NCI-H2196 (cell line): ENCODE data around the gene PANX2.
"Not testable (repeated sequence)": the region's sequence is repeated elsewhere in the genome, so short reads cannot be mapped to it uniquely, and the experiment has no call there.

Source experiments
- DNase-seq: peaks from one replicate; lab custom pipeline; 2025; ENCODE audit not compliant: unreplicated experiment; lab: John Stamatoyannopoulos, UW

The PANX2 gene

GRCh38 chr22:50197000-50197800 lies 26.7 kb downstream of the PANX2 start:
- DNase-seq = no peak

GRCh38 chr22:50197856-50198623 lies 27.5 kb downstream of the PANX2 start:
- no peak for DNase-seq

- no peak for DNase-seq
Measured at GRCh38 chr22:50198624-50199017, 28.1 kb downstream of the PANX2 start.

GRCh38 chr22:50199251-50199721 lies 28.8 kb downstream of the PANX2 start:
- no peak for DNase-seq

- DNase-seq = no peak
Measured at GRCh38 chr22:50199829-50200460, 29.4 kb downstream of the PANX2 start.

- peak; percentile 63 for DNase-seq
Measured at GRCh38 chr22:50200461-50201190, 30.1 kb downstream of the PANX2 start, which contains the start of gene SELENOO. Gene SELENOO (plus strand): TSS chr22:50201011. CDS start chr22:50201037, 26 bp downstream.

- DNase-seq = no peak
Measured at GRCh38 chr22:50201191-50202129, 30.9 kb downstream of the PANX2 start.

GRCh38 chr22:50202130-50202666 lies 31.7 kb downstream of the PANX2 start:
- DNase-seq = no peak

GRCh38 chr22:50203288-50203687 lies 32.8 kb downstream of the PANX2 start:
- DNase-seq = no peak

GRCh38 chr22:50204571-50204970 lies 34.0 kb downstream of the PANX2 start:
- DNase-seq = no peak

GRCh38 chr22:50204998-50205397 lies 34.5 kb downstream of the PANX2 start:
- DNase-seq = not testable (repeated sequence)

GRCh38 chr22:50205781-50206569 lies 35.4 kb downstream of the PANX2 start:
- DNase-seq = no peak

GRCh38 chr22:50206599-50206998 lies 36.1 kb downstream of the PANX2 start:
- no peak for DNase-seq

GRCh38 chr22:50207383-50208140 lies 37.0 kb downstream of the PANX2 start:
- DNase-seq = no peak

- no peak for DNase-seq
Measured at GRCh38 chr22:50208430-50208938, 38.0 kb downstream of the PANX2 start.

GRCh38 chr22:50208939-50209892 lies 38.7 kb downstream of the PANX2 start:
- no peak for DNase-seq

- peak; percentile 58 for DNase-seq
Measured at GRCh38 chr22:50209893-50210292, 39.4 kb downstream of the PANX2 start.
